Natural killer cell (primary cell): Measurements from ENCODE around the gene CDC42BPA. TPM values are rescaled to one million over a fixed set of nuclear protein-coding genes. Genes with fewer than 3 reads are reported as not detected.

Experiments used
- ATAC-seq, 3 donors: fragments of 150-1000 bp in 2 of 3; fragments of 200-7000 bp in 1 of 3; cut with Tn5 transposase; 1 replicate in 1 of 3; 2 replicates in 2 of 3; pipeline ENCODE4 v1.10.0; 2021; ENCODE audit warnings: mild to moderate bottlenecking in 2 of 3, moderate library complexity in 2 of 3
- DNase-seq, 2 donors: peaks; one replicate each; pipeline versions ENCODE4 v3.0.0 to v3.0.0-alpha.2; 2013 to 2021; ENCODE audit warnings: mixed read lengths in 1 of 2
- H3K27ac ChIP-seq: one replicate; pipeline ENCODE4 v1.5.1; 2013; ENCODE audit warnings: mild to moderate bottlenecking, low read length
- H3K27me3 ChIP-seq: one replicate; pipeline ENCODE4 v1.6.1; 2013; ENCODE audit warnings: low read length; ENCODE audit not compliant: control insufficient read depth, insufficient read depth
- H3K36me3 ChIP-seq: one replicate; pipeline ENCODE4 v1.6.1; 2013; ENCODE audit warnings: low read length; ENCODE audit not compliant: control insufficient read depth, insufficient read depth
- H3K4me1 ChIP-seq: one replicate; pipeline ENCODE4 v1.6.1; 2013; ENCODE audit warnings: low read length; ENCODE audit not compliant: control insufficient read depth, insufficient read depth
- H3K4me3 ChIP-seq: one replicate; pipeline ENCODE4 v1.5.1; 2013; ENCODE audit warnings: low read length
- H3K9me3 ChIP-seq: one replicate; pipeline ENCODE4 v1.6.1; 2013; ENCODE audit warnings: low read length; ENCODE audit not compliant: control insufficient read depth, insufficient read depth
- H3K27ac Mint-ChIP-seq, 2 donors: one replicate each; pipeline ENCODE4 v1.8.0; 2022; ENCODE audit warnings: mild to moderate bottlenecking in 2 of 2, mixed read lengths in 2 of 2, moderate library complexity in 1 of 2
- H3K27me3 Mint-ChIP-seq, 2 donors: one replicate each; pipeline ENCODE4 v1.8.0; 2022; ENCODE audit warnings: low read depth in 2 of 2, mixed read lengths in 2 of 2
- H3K36me3 Mint-ChIP-seq: one replicate; pipeline ENCODE4 v1.8.0; 2022; ENCODE audit warnings: mixed read lengths
- H3K4me1 Mint-ChIP-seq, 2 donors: one replicate each; pipeline ENCODE4 v1.8.0; 2022; ENCODE audit warnings: mixed read lengths in 2 of 2
- H3K4me3 Mint-ChIP-seq: one replicate; pipeline ENCODE4 v1.8.0; 2022; ENCODE audit warnings: mild to moderate bottlenecking, moderate library complexity, mixed read lengths
- H3K9me3 Mint-ChIP-seq, 2 donors: one replicate each; pipeline ENCODE4 v1.8.0; 2022; ENCODE audit warnings: mixed read lengths in 2 of 2
- CTCF ChIP-seq: fragments of 200-600 bp; IDR thresholded peaks from one replicate; pipeline ENCODE4 v1.8.0; 2022; ENCODE audit warnings: antibody characterized with exemption
- WGBS: methylation state at CpG from one replicate; pipeline ENCODE4 v1.1.7; 2013; ENCODE audit warnings: missing lambda C conversion rate; ENCODE audit not compliant: insufficient coverage; 5-methylcytosine and 5-hydroxymethylcytosine counted together
- intact Hi-C: fragments of 100-400 bp; cut with micrococcal nuclease; formaldehyde crosslinking; loops from one replicate; pipeline ENCODE4 v1.14.2; 2022
- total RNA-seq, 4 donors: library from RNA; stranded (reverse); fragments of 120-200 nt in 1 of 4; gene quantifications; one replicate each; pipeline versions ENCODE4 v1.2.3 to v1.2.4, GENCODE V29; 2013 to 2022

CDC42BPA gene
- total RNA-seq, 3 donors from 2014 or later (not counting 1 experiment from before 2014, with no cell fraction given): 0.14 to 2.4 (median 0.77) TPM

GRCh38 chr1:227323171-227323966 is 5.1 kb upstream of the CDC42BPA start:
- H3K36me3 ChIP-seq: no peaks in the 10 kb centered on the region
- H3K4me3 ChIP-seq: no peak overlapping the region
- H3K9me3 ChIP-seq: no peaks in the 10 kb centered on the region
- Mint-ChIP-seq H3K9me3 (no peaks in the 10 kb centered on the region), H3K36me3 (no peaks in the 10 kb centered on the region), H3K27ac (no peak overlapping the region), H3K4me3 (no peak overlapping the region), H3K4me1 (no peaks in the 10 kb centered on the region), H3K27me3 (peaks cover 31 to 41% of the 10 kb centered on the region in 2 donors)
- DNase-seq: no peak
- intact Hi-C loops: no loop called here
- 90% methylated on average over 8 of the region's 9 CpGs for WGBS
- ATAC-seq: no peak
- H3K27me3 ChIP-seq: peaks cover 15% of the 10 kb centered on the region
- H3K27ac ChIP-seq: no peak overlapping the region
- H3K4me1 ChIP-seq: peaks cover 5% of the 10 kb centered on the region
- no peak for TF ChIP-seq CTCF

DNA sequence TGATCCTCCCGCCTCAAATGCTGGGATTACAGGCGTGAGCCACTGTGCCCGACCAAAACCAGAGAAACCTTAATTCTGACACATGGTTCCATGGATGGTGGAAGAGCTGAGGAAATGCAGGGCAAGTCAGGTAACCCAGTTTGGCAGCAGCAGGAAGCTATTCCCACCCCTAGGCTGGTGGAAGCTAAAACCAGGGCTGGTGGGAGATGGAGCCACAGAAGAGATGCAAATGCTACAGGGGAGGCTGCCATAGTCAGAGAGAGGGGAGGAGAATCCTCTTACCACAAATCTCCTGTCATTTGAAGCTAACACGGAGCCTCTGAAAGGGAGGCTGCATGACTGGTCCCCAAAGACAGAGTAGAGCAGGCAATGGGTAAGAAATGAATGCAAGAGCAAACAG is 4.1 kb upstream of the CDC42BPA start:
- Mint-ChIP-seq H3K4me1 (peaks cover 0 to 3% of the 10 kb centered on the region in 2 donors), H3K4me3 (no peak overlapping the region), H3K27me3 (peaks cover 31 to 42% of the 10 kb centered on the region in 2 donors), H3K36me3 (no peaks in the 10 kb centered on the region), H3K9me3 (no peaks in the 10 kb centered on the region), H3K27ac (no peak overlapping the region)
- peaks cover 12% of the 10 kb centered on the region for H3K4me1 ChIP-seq
- ATAC-seq (no peak), DNase-seq (no peak)
- H3K4me3 ChIP-seq: no peak overlapping the region
- no peak overlapping the region for H3K27ac ChIP-seq
- H3K27me3 ChIP-seq: peaks cover 19% of the 10 kb centered on the region
- no peaks in the 10 kb centered on the region for H3K9me3 ChIP-seq
- 97% methylated on average over 4 of the region's 4 CpGs for WGBS
- TF ChIP-seq CTCF: no peak
- H3K36me3 ChIP-seq: no peaks in the 10 kb centered on the region
- intact Hi-C loops: no loop called here

DNA sequence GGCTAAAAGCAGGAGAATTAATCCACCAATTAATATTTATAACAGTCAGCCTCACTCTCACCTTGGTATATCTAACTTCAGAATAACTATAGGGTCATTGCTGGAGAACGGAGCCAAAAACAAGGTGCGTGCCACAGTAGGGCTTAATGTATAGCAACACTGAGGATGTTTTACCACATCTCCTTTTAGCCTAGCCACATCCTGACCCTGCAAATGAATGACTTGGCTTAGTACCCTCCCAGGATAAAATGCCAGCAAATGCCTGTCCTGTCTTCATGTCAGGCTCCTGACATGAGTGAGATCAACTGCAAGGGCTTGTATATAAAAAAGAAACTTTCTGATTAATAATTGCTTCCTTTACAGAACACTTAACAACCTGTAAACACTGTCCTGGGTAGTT is 2.7 kb upstream of the CDC42BPA start:
- intact Hi-C loops: no loop called here
- WGBS: 45% methylated on average over 2 of the region's 2 CpGs
- ATAC-seq (no peak), DNase-seq (no peak)
- no peak overlapping the region for H3K4me3 ChIP-seq
- H3K4me1 ChIP-seq: peaks cover 12% of the 10 kb centered on the region
- no peaks in the 10 kb centered on the region for H3K9me3 ChIP-seq
- H3K27me3 Mint-ChIP-seq: peaks cover 43 to 55% of the 10 kb centered on the region in 2 donors
- H3K9me3 Mint-ChIP-seq: no peaks in the 10 kb centered on the region
- no peak overlapping the region for H3K4me3 Mint-ChIP-seq
- TF ChIP-seq CTCF: no peak
- peaks cover 0 to 6% of the 10 kb centered on the region in 2 donors for H3K4me1 Mint-ChIP-seq
- no peaks in the 10 kb centered on the region for H3K36me3 ChIP-seq
- H3K36me3 Mint-ChIP-seq: no peaks in the 10 kb centered on the region
- peaks cover 32% of the 10 kb centered on the region for H3K27me3 ChIP-seq
- no peak overlapping the region for H3K27ac Mint-ChIP-seq
- H3K27ac ChIP-seq: no peak overlapping the region
